B cell (primary cell): ENCODE data around the gene VWA8. TPM values are rescaled to one million over a fixed set of nuclear protein-coding genes. Genes with fewer than 3 reads are reported as not detected.

ENCODE experiments used
- ATAC-seq: fragments of 200-7000 bp; cut with Tn5 transposase; one replicate; pipeline ENCODE4 v1.10.0; 2021; ENCODE audit warnings: low read depth, mild to moderate bottlenecking, moderate number of reproducible peaks, moderate library complexity
- CTCF ChIA-PET: fragments of 350-600 bp; sonication (Branson Sonifier 250); formaldehyde crosslinking; loops from one replicate; lab custom pipeline; 2021; ENCODE audit warnings: antibody characterized with exemption, inconsistent platforms; lab: Charles Lee
- POLR2A ChIA-PET: fragments of 350-600 bp; sonication (Branson Sonifier 250); formaldehyde crosslinking; loops from one replicate; lab custom pipeline; 2021; ENCODE audit warnings: antibody characterized with exemption; lab: Charles Lee
- DNase-seq: peaks from one replicate; pipeline ENCODE4 v3.0.0; 2013
- H2AFZ ChIP-seq: 2 replicates; pipeline ENCODE4 v1.6.1; 2012; ENCODE audit warnings: mild to moderate bottlenecking, low read depth, low read length; ENCODE audit not compliant: insufficient read depth, poor library complexity, severe bottlenecking
- H3K27ac ChIP-seq, 2 donors: 1 replicate in 1 of 2; 2 replicates in 1 of 2; pipeline ENCODE4 v1.5.1; 2012 to 2013; ENCODE audit warnings: low read length in 2 of 2, mild to moderate bottlenecking in 2 of 2, moderate library complexity in 1 of 2
- H3K27me3 ChIP-seq, 4 experiments: fragments of 200-600 bp in 1 of 4; sonication (generic) in 1 of 4; replicated peaks in 1 of 4; 1 replicate in 2 of 4; 2 replicates in 2 of 4; pipeline versions ENCODE4 v1.6.1 to v1.7.0; 2013 to 2016; ENCODE audit warnings: low read length in 3 of 4, mild to moderate bottlenecking in 2 of 4, mixed read lengths in 1 of 4, moderate library complexity in 1 of 4; ENCODE audit not compliant: insufficient read depth in 4 of 4, control insufficient read depth in 3 of 4; ENCODE audit errors: control extremely low read depth in 1 of 4
- H3K36me3 ChIP-seq, 2 experiments: replicated peaks in 1 of 2; 1 replicate in 1 of 2; 2 replicates in 1 of 2; pipeline versions ENCODE4 v1.6.1 to v1.7.1; 2013; ENCODE audit warnings: low read length in 1 of 2; ENCODE audit not compliant: insufficient read depth in 2 of 2, control insufficient read depth in 1 of 2; ENCODE audit errors: control extremely low read depth in 1 of 2, extremely low read depth in 1 of 2
- H3K4me1 ChIP-seq, 2 donors: fragments of 200-600 bp in 1 of 2; sonication (generic) in 1 of 2; 1 replicate in 1 of 2; 2 replicates in 1 of 2; pipeline versions ENCODE4 v1.5.1 to v1.6.1; 2013 to 2017; ENCODE audit warnings: low read length in 2 of 2; ENCODE audit not compliant: control insufficient read depth in 2 of 2, insufficient read depth in 2 of 2
- H3K4me2 ChIP-seq: replicated peaks from 2 replicates; pipeline ENCODE3; 2012; ENCODE audit warnings: mild to moderate bottlenecking, low read depth, low read length; ENCODE audit not compliant: poor library complexity, severe bottlenecking
- H3K4me3 ChIP-seq, 5 experiments: fragments of 200-600 bp in 1 of 5; sonication (generic) in 1 of 5; 1 replicate in 3 of 5; 2 replicates in 2 of 5; pipeline versions ENCODE4 v1.5.1 to v1.7.0; 2011 to 2016; ENCODE audit warnings: low read length in 4 of 5, mild to moderate bottlenecking in 4 of 5, low read depth in 2 of 5, control low read depth in 1 of 5, moderate library complexity in 1 of 5; ENCODE audit not compliant: insufficient read depth in 1 of 5; ENCODE audit errors: control extremely low read depth in 1 of 5, extremely low read depth in 1 of 5
- H3K79me2 ChIP-seq: fragments of 200-600 bp; sonication (generic); one replicate; pipeline ENCODE4 v1.6.0; 2016; ENCODE audit warnings: low read length; ENCODE audit not compliant: control insufficient read depth, insufficient read depth
- H3K9ac ChIP-seq: fragments of 200-600 bp; sonication (generic); 2 replicates; pipeline ENCODE4 v1.6.1; 2017; ENCODE audit warnings: mild to moderate bottlenecking, low read length, moderate library complexity
- H3K9me3 ChIP-seq, 3 donors: one replicate each; pipeline versions ENCODE4 v1.6.1 to v1.7.1; 2013; ENCODE audit warnings: low read length in 2 of 3; ENCODE audit not compliant: control insufficient read depth in 2 of 3, insufficient read depth in 1 of 3; ENCODE audit errors: control extremely low read depth in 1 of 3
- H4K20me1 ChIP-seq: 2 replicates; pipeline ENCODE4 v1.6.0; 2012; ENCODE audit warnings: mild to moderate bottlenecking, low read length; ENCODE audit not compliant: insufficient read depth, control insufficient read depth, poor library complexity, severe bottlenecking
- H3K27ac Mint-ChIP-seq: one replicate; pipeline ENCODE4 v1.8.0; 2021; ENCODE audit warnings: mixed read lengths
- H3K27me3 Mint-ChIP-seq: one replicate; pipeline ENCODE4 v1.8.0; 2021; ENCODE audit warnings: mixed read lengths
- H3K4me1 Mint-ChIP-seq: one replicate; pipeline ENCODE4 v1.8.0; 2021; ENCODE audit warnings: mixed read lengths
- H3K4me3 Mint-ChIP-seq: one replicate; pipeline ENCODE4 v1.8.0; 2021; ENCODE audit warnings: mixed read lengths
- H3K9me3 Mint-ChIP-seq: one replicate; pipeline ENCODE4 v1.8.0; 2022; ENCODE audit warnings: mixed read lengths; ENCODE audit not compliant: insufficient read depth
- CTCF ChIP-seq: fragments of 200-600 bp; IDR thresholded peaks from one replicate; pipeline ENCODE4 v1.8.0; 2022; ENCODE audit warnings: antibody characterized with exemption, mild to moderate bottlenecking
- EZH2 ChIP-seq: IDR thresholded peaks from 2 replicates; pipeline ENCODE4 v1.6.1; 2012; ENCODE audit warnings: borderline replicate concordance, low read depth, mild to moderate bottlenecking, moderate library complexity, low read length; ENCODE audit not compliant: insufficient read depth, poor library complexity, severe bottlenecking
- WGBS: methylation state at CpG from one replicate; pipeline ENCODE4 v1.1.5; 2013; ENCODE audit warnings: missing lambda C conversion rate; ENCODE audit not compliant: insufficient coverage; 5-methylcytosine and 5-hydroxymethylcytosine counted together
- intact Hi-C: fragments of 100-400 bp; cut with micrococcal nuclease; formaldehyde crosslinking; loops from one replicate; pipeline ENCODE4 v1.10.0; 2022
- polyA plus RNA-seq: library from polyadenylated mRNA; depleted of rRNA; stranded (reverse); fragments of >200 nt; gene quantifications from 2 replicates; pipeline ENCODE4 v1.2.3, GENCODE V29; 2012
- total RNA-seq, 2 donors: library from RNA; stranded (reverse); fragments of 120-200 nt in 1 of 2; gene quantifications; 1 replicate in 1 of 2; 2 replicates in 1 of 2; pipeline versions ENCODE4 v1.2.3 to v1.2.4, GENCODE V29; 2013 to 2022

VWA8 gene
- total and polyA plus RNA-seq, 2 donors (not counting 1 experiment from before 2014, with no cell fraction given): 6.0 to 19.7 TPM

GRCh38 chr13:41568972-41569351 lies 391.9 kb downstream of the VWA8 start:
- no peak overlapping the region for H3K4me3 ChIP-seq
- no peak overlapping the region for H3K4me3 Mint-ChIP-seq
- H3K36me3 ChIP-seq: no peaks in the 10 kb centered on the region
- peaks cover 0 to 5% (median 0%) of the 10 kb centered on the region in 3 donors for H3K9me3 ChIP-seq
- H3K27ac ChIP-seq: no peak overlapping the region
- no peaks in the 10 kb centered on the region for H3K27me3 ChIP-seq
- no peaks in the 10 kb centered on the region for H3K79me2 ChIP-seq
- intact Hi-C loops: no loop called here
- 86% methylated on average over 2 of the region's 3 CpGs for WGBS
- ChIA-PET CTCF (no interaction called here), POLR2A (no interaction called here)
- ATAC-seq (no peak), DNase-seq (no peak)
- H3K4me1 Mint-ChIP-seq: no peaks in the 10 kb centered on the region
- no peaks in the 10 kb centered on the region for H4K20me1 ChIP-seq
- no peak overlapping the region for H3K4me2 ChIP-seq
- H2AFZ ChIP-seq: no peak overlapping the region
- TF ChIP-seq CTCF (no peak), EZH2 (no peak)
- no peaks in the 10 kb centered on the region for H3K4me1 ChIP-seq
- no peaks in the 10 kb centered on the region for H3K27me3 Mint-ChIP-seq
- H3K9me3 Mint-ChIP-seq: no peaks in the 10 kb centered on the region
- no peak overlapping the region for H3K9ac ChIP-seq
- no peak overlapping the region for H3K27ac Mint-ChIP-seq

- Histone ChIP-seq H3K4me1 (no peaks in the 10 kb centered on the region), H3K79me2 (no peaks in the 10 kb centered on the region), H2AFZ (no peak overlapping the region), H3K9ac (no peak overlapping the region), H4K20me1 (no peaks in the 10 kb centered on the region), H3K4me2 (no peak overlapping the region), H3K27ac (no peak overlapping the region), H3K9me3 (peaks cover 0 to 5% (median 0%) of the 10 kb centered on the region in 3 donors), H3K27me3 (no peaks in the 10 kb centered on the region), H3K36me3 (no peaks in the 10 kb centered on the region), H3K4me3 (no peak overlapping the region)
- ChIA-PET CTCF (no interaction called here), POLR2A (no interaction called here)
- ATAC-seq (no peak), DNase-seq (no peak)
- no peaks in the 10 kb centered on the region for H3K9me3 Mint-ChIP-seq
- H3K27ac Mint-ChIP-seq: no peak overlapping the region
- intact Hi-C loops: no loop called here
- no peaks in the 10 kb centered on the region for H3K27me3 Mint-ChIP-seq
- H3K4me3 Mint-ChIP-seq: no peak overlapping the region
- no peaks in the 10 kb centered on the region for H3K4me1 Mint-ChIP-seq
- no peak for TF ChIP-seq CTCF
- no peak for TF ChIP-seq EZH2
- 94% methylated on average over 5 of the region's 9 CpGs for WGBS
These were observed 392.6 kb downstream of the VWA8 start for GRCh38 chr13:41568143-41568971.
